IPS-18a (cell line): ENCODE data around the gene PGAM2.

ENCODE experiments used
- H3K27ac ChIP-seq: one replicate; pipeline ENCODE4 v1.5.1; 2013; ENCODE audit warnings: low read length
- H3K27me3 ChIP-seq: one replicate; pipeline ENCODE4 v1.6.1; 2013; ENCODE audit warnings: mild to moderate bottlenecking, low read length; ENCODE audit not compliant: control insufficient read depth, insufficient read depth
- H3K36me3 ChIP-seq: one replicate; pipeline ENCODE4 v1.6.1; 2013; ENCODE audit warnings: low read depth, low read length; ENCODE audit not compliant: control insufficient read depth
- H3K4me1 ChIP-seq: one replicate; pipeline ENCODE4 v1.6.1; 2013; ENCODE audit warnings: low read depth, low read length; ENCODE audit not compliant: control insufficient read depth
- H3K4me3 ChIP-seq: one replicate; pipeline ENCODE4 v1.5.1; 2013; ENCODE audit warnings: low read length
- H3K9ac ChIP-seq: one replicate; pipeline ENCODE4 v1.6.1; 2013; ENCODE audit warnings: mild to moderate bottlenecking, low read length, moderate library complexity
- H3K9me3 ChIP-seq: one replicate; pipeline ENCODE4 v1.6.1; 2013; ENCODE audit warnings: low read depth, low read length; ENCODE audit not compliant: control insufficient read depth

Gene PGAM2

DNA sequence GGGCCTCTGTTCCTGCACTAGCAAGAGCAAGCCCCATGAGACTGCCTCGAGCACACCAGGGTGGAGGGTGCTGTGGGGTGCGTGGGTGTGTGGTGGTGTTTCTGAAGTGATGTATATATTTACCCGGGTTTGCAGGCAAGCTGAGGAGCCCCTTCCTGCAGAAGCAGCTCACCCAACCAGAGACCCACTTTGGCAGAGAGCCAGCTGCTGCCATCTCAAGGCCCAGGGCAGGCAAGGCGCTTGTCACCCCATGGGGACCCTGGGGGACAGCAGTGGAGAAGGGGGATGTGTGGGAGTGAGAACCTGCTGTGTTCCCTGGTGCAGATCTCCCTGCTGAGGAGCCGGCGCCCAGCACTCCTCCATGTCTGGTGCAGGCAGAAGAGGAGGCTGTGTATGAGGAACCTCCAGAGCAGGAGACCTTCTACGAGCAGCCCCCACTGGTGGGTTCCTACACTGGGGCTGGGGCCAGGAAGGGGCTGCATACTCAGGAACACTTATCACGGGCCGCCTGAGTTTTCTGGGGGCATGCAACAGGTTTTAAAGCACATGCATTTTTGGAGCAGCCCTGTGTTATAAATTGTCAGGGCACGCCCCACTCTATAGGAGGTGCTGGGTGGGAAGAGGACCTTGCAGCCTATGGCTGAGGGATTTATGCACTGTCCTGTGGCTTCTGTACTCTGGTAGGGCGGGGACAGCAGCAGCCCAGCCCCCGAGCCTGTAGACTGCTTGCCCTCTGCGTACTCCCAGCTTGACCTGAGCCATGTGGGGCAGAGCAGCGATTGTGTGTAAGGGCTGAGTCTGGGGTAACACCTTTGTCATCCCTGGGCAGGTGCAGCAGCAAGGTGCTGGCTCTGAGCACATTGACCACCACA, 5.9 kb downstream of the PGAM2 start:
- Histone ChIP-seq H3K9ac (no peak overlapping the region), H3K27ac (no peak overlapping the region), H3K9me3 (no peaks in the 10 kb centered on the region), H3K27me3 (no peaks in the 10 kb centered on the region), H3K36me3 (peaks cover 33% of the 10 kb centered on the region), H3K4me3 (no peak overlapping the region), H3K4me1 (peaks cover 9% of the 10 kb centered on the region)

DNA sequence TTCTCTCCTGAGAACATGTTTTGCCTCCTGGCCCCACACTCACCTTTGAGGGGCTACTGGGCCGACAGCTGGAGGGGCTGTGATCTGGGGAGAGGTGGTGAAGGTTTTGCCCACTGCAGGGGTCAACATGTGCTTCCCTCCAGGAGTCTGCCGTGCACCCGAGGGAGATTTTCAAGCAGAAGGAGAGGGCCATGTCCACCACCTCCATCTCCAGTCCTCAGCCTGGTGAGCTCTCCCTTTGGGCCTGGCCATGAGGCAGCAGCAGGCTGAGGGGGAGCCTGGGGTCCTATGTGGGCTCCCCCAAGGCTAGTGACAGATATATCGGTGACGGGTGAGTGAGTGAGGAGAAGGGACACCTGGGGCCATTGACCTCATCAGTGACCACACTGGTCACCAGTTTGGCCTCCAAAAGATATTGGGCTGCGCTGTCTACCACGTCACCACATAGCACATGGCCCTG, 6.6 kb downstream of the PGAM2 start:
- Histone ChIP-seq H3K27me3 (no peaks in the 10 kb centered on the region), H3K9ac (no peak overlapping the region), H3K27ac (no peak overlapping the region), H3K36me3 (peaks cover 33% of the 10 kb centered on the region), H3K4me3 (no peak overlapping the region), H3K9me3 (no peaks in the 10 kb centered on the region), H3K4me1 (peaks cover 4% of the 10 kb centered on the region)

- Histone ChIP-seq H3K27me3 (no peaks in the 10 kb centered on the region), H3K4me3 (no peak overlapping the region), H3K36me3 (peaks cover 34% of the 10 kb centered on the region), H3K9ac (no peak overlapping the region), H3K9me3 (no peaks in the 10 kb centered on the region), H3K27ac (no peak overlapping the region), H3K4me1 (no peaks in the 10 kb centered on the region)
Observed at GRCh38 chr7:44057849-44058758, 7.3 kb downstream of the PGAM2 start.

- Histone ChIP-seq H3K4me1 (no peaks in the 10 kb centered on the region), H3K27ac (no peak overlapping the region), H3K27me3 (no peaks in the 10 kb centered on the region), H3K4me3 (no peak overlapping the region), H3K36me3 (peaks cover 36% of the 10 kb centered on the region), H3K9ac (no peak overlapping the region), H3K9me3 (no peaks in the 10 kb centered on the region)
Observed at GRCh38 chr7:44057181-44057848, 8.1 kb downstream of the PGAM2 start.

DNA sequence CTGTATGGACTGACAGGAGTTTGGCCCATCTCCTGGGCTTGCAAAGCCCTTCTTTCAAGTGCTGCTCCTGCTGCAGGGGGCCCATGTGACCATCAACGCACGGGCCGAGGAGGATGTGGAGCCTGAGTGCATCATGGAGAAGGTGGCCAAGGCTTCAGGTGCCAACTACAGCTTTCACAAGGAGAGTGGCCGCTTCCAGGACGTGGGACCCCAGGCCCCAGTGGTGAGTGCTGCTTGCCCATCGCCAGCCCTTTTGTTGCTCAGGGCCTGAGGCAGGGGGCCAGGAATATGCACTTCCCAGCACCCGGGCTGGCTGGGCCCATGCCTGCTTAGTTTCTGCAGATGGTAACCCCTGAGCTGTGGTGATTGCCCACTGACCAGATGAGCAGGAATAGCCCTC, 8.7 kb downstream of the PGAM2 start:
- Histone ChIP-seq H3K27ac (no peak overlapping the region), H3K4me3 (no peak overlapping the region), H3K36me3 (peaks cover 39% of the 10 kb centered on the region), H3K4me1 (no peaks in the 10 kb centered on the region), H3K9ac (no peak overlapping the region), H3K9me3 (no peaks in the 10 kb centered on the region), H3K27me3 (no peaks in the 10 kb centered on the region)

GRCh38 chr7:44052771-44053365, 12.5 kb downstream of the PGAM2 start:
- no peak overlapping the region for H3K4me3 ChIP-seq
- peaks cover 35% of the 10 kb centered on the region for H3K36me3 ChIP-seq
- no peaks in the 10 kb centered on the region for H3K4me1 ChIP-seq
- no peak overlapping the region for H3K27ac ChIP-seq
- no peaks in the 10 kb centered on the region for H3K9me3 ChIP-seq
- H3K27me3 ChIP-seq, result no peaks in the 10 kb centered on the region
- H3K9ac ChIP-seq, result no peak overlapping the region

DNA sequence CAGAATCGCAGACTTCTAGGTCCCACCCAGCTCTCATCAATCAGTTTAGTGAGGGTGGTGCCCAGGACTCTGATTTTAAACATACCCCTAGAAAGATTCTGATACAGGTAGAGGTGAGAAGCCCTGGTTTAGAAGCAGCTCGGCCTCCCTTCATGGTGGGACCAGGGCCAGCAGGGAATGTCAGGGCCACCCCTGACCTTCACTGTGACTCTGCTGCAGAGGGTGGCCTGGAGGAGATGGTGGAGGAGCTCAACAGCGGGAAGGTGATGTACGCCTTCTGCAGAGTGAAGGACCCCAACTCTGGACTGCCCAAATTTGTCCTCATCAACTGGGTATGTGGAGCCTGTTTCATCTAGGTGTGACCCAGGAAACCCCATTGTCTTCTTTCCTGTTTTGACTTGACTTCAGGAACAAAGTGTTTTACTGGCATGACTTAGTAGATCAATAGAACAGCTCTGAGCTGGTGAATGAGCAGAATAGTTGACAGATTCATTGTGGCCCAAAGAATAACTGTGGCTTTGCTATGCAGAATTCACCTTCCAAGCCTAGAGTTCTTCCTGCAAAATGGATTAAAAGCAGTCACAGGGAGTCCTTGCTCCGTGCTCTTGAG, 13.7 kb downstream of the PGAM2 start:
- peaks cover 24% of the 10 kb centered on the region for H3K36me3 ChIP-seq

DNA sequence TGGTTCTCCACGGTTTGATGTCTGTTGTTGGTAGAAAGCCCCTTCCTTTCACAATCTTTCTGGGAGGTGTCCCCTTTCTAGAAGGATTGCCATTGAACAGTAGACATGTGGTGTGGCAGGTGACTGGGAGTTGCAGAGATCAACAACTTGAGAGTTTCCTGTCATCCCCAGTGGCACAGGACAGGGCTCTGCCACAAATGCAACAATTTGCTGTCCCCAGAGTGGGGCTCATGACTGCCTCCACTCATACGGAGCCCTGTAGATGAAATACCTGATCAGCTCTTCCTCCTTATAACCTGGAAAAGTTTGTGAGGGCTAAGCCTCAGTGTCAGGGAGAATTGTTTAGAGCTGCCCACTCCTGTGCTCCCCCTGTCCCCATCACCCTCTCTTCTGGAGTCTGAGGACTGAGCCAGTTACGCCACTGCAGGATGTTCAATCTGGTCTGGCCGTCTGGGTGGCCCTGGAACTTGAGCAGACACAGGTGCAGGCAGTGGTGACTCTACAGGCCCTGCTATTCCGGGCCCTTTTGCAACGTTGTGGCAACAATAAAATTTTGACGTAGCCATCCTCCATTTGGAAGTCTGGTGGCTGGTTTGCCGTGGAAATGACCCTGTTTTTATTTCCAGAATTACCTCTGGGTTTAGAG, 14.3 kb downstream of the PGAM2 start:
- Histone ChIP-seq H3K27ac (no peak overlapping the region), H3K9me3 (no peaks in the 10 kb centered on the region), H3K4me1 (no peaks in the 10 kb centered on the region), H3K36me3 (peaks cover 28% of the 10 kb centered on the region), H3K9ac (no peak overlapping the region), H3K4me3 (no peak overlapping the region), H3K27me3 (no peaks in the 10 kb centered on the region)

More for the DNA sequence above, 13.7 kb downstream of the PGAM2 start:
- no peak overlapping the region for H3K27ac ChIP-seq
- no peaks in the 10 kb centered on the region for H3K27me3 ChIP-seq
- H3K9ac ChIP-seq, result no peak overlapping the region
- no peaks in the 10 kb centered on the region for H3K4me1 ChIP-seq
- H3K4me3 ChIP-seq, result no peak overlapping the region
- H3K9me3 ChIP-seq, result no peaks in the 10 kb centered on the region

- H3K4me1 ChIP-seq, result peaks cover 3% of the 10 kb centered on the region
- H3K9me3 ChIP-seq, result no peaks in the 10 kb centered on the region
- H3K27me3 ChIP-seq, result no peaks in the 10 kb centered on the region
- no peak overlapping the region for H3K4me3 ChIP-seq
- H3K27ac ChIP-seq, result no peak overlapping the region
- H3K36me3 ChIP-seq, result peaks cover 28% of the 10 kb centered on the region
- H3K9ac ChIP-seq, result no peak overlapping the region
Observed at GRCh38 chr7:44050121-44050914, 15.0 kb downstream of the PGAM2 start.
